HEK293T (cell line): ENCODE measurements around the gene MRO.

Experiments
- ARNT ChIP-seq: fragments of 450-650 bp; IDR thresholded peaks from 2 replicates; pipeline ENCODE4 v1.6.1; 2017; ENCODE audit warnings: mild to moderate bottlenecking
- BHLHE40 ChIP-seq: fragments of 450-650 bp; IDR thresholded peaks from 2 replicates; pipeline ENCODE4 v1.6.1; 2016; ENCODE audit warnings: mild to moderate bottlenecking, moderate library complexity, borderline replicate concordance
- ELF4 ChIP-seq: fragments of 450-650 bp; IDR thresholded peaks from 2 replicates; pipeline ENCODE4 v1.6.1; 2017; ENCODE audit warnings: antibody characterized with exemption
- FOXA1 ChIP-seq: fragments of 450-650 bp; IDR thresholded peaks from 2 replicates; pipeline ENCODE4 v1.6.1; 2016; ENCODE audit warnings: mild to moderate bottlenecking
- FOXK2 ChIP-seq: fragments of 450-650 bp; IDR thresholded peaks from 2 replicates; pipeline ENCODE4 v1.6.1; 2016; ENCODE audit warnings: mild to moderate bottlenecking
- FOXM1 ChIP-seq: fragments of 450-650 bp; IDR thresholded peaks from 2 replicates; pipeline ENCODE4 v1.6.1; 2017; ENCODE audit warnings: mild to moderate bottlenecking, borderline replicate concordance
- HDGF ChIP-seq: fragments of 450-650 bp; IDR thresholded peaks from 2 replicates; pipeline ENCODE4 v1.6.1; 2017; ENCODE audit warnings: antibody characterized with exemption, borderline replicate concordance
- NFRKB ChIP-seq: fragments of 450-650 bp; IDR thresholded peaks from 2 replicates; pipeline ENCODE4 v1.6.1; 2016; ENCODE audit warnings: mild to moderate bottlenecking, moderate library complexity
- SP1 ChIP-seq: fragments of 450-650 bp; IDR thresholded peaks from 2 replicates; pipeline ENCODE4 v1.6.1; 2017
- SUZ12 ChIP-seq: fragments of 450-650 bp; IDR thresholded peaks from 2 replicates; pipeline ENCODE4 v1.6.1; 2016; ENCODE audit warnings: mild to moderate bottlenecking
- TARDBP ChIP-seq: fragments of 450-650 bp; IDR thresholded peaks from 2 replicates; pipeline ENCODE4 v1.6.1; 2016
- ZNF384 ChIP-seq: fragments of 450-650 bp; IDR thresholded peaks from 2 replicates; pipeline ENCODE4 v1.6.1; 2016

DNA sequence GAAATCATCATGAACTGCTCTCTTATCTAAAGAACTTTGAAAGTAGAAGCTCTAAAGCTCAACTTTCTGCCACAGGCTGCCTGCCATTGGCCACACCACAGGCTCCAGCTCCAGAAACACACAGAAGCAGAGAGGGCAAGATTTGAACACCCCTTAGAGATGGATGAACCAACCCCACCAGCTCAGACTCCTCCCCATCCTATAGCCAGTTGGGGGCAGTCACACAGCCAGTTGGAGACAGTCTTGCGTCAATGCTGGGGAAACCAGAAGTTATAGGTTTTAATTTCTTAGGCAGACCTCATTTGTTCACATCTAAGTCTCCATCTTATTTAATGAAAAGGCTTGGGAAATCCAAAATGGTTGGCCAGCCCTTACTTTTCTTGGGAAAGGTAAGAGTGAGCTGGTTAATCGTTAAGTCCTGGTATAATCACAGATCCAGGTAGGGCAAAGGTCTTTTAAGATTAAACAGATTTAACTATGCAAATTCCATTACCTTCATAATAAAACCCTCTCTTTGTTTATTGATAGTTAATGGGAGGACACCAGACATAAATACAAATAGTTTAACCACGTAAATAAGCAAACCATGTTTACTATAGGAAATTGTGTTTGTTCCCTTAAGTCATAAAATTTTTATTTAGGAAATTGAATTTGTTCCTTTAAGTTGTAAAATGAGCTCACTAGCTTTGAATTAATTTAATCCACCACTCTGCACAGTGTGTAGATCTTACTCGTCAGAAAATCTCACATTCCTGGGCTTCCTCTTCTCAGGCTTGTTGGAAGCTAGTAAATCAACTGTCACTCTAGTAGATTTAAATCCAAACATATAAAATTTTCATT is 28.0 kb downstream of the MRO start:
- no peak for TF ChIP-seq SP1
- TF ChIP-seq BHLHE40: no peak
- no peak for TF ChIP-seq FOXM1
- no peak for TF ChIP-seq TARDBP
- no peak for TF ChIP-seq FOXK2
- TF ChIP-seq ELF4: no peak
- no peak for TF ChIP-seq FOXA1
- TF ChIP-seq ARNT: no peak
- TF ChIP-seq SUZ12: no peak
- TF ChIP-seq HDGF: no peak
- TF ChIP-seq NFRKB: no peak
- no peak for TF ChIP-seq ZNF384
